T-helper 1 cell (primary cell): ENCODE results near the gene TXNRD1.
"Not testable (repeated sequence)": the region's sequence is repeated elsewhere in the genome, so short reads cannot be mapped to it uniquely, and the experiment has no call there.

Experiments used
- DNase-seq, 5 donors: peaks; one replicate each; pipeline ENCODE4 v3.0.0-alpha.2; 2012 to 2020

Gene TXNRD1

GRCh38 chr12:104306376-104306775 is 90.8 kb downstream of the TXNRD1 start:
- DNase-seq, result no peak

- no peak for DNase-seq
These were observed 91.5 kb downstream of the TXNRD1 start for GRCh38 chr12:104306943-104307654.

GRCh38 chr12:104307655-104308000 is 92.0 kb downstream of the TXNRD1 start:
- DNase-seq, result no peak

- no peak for DNase-seq
These were observed 93.9 kb downstream of the TXNRD1 start for GRCh38 chr12:104309446-104309993.

GRCh38 chr12:104310751-104311633 is 95.4 kb downstream of the TXNRD1 start:
- no peak for DNase-seq

GRCh38 chr12:104312202-104312601 is 96.6 kb downstream of the TXNRD1 start:
- no peak for DNase-seq

GRCh38 chr12:104312654-104313053 is 97.1 kb downstream of the TXNRD1 start:
- no peak for DNase-seq

- DNase-seq, result no peak
These were observed 98.1 kb downstream of the TXNRD1 start for GRCh38 chr12:104313568-104314241.

- DNase-seq, result no peak
These were observed 98.6 kb downstream of the TXNRD1 start for GRCh38 chr12:104314242-104314614.

- DNase-seq, result no peak
These were observed 100.0 kb downstream of the TXNRD1 start for GRCh38 chr12:104315326-104316224.

GRCh38 chr12:104316936-104317335 is 101.4 kb downstream of the TXNRD1 start:
- DNase-seq, result no peak

GRCh38 chr12:104317538-104318210 is 102.1 kb downstream of the TXNRD1 start:
- DNase-seq, result no peak

- DNase-seq, result no peak
These were observed 103.4 kb downstream of the TXNRD1 start for GRCh38 chr12:104319028-104319427.

- no peak for DNase-seq
These were observed 104.5 kb downstream of the TXNRD1 start for GRCh38 chr12:104319918-104320626.

GRCh38 chr12:104320627-104321024 is 105.0 kb downstream of the TXNRD1 start:
- DNase-seq, result no peak

- no peak for DNase-seq
These were observed 106.4 kb downstream of the TXNRD1 start for GRCh38 chr12:104321949-104322348.

GRCh38 chr12:104322533-104322932 is 107.0 kb downstream of the TXNRD1 start:
- DNase-seq, result not testable (repeated sequence)

GRCh38 chr12:104323899-104324298 is 108.3 kb downstream of the TXNRD1 start:
- DNase-seq, result no peak

- not testable (repeated sequence) for DNase-seq
These were observed 112.7 kb downstream of the TXNRD1 start for GRCh38 chr12:104328278-104328677.

- no peak for DNase-seq
These were observed 113.2 kb downstream of the TXNRD1 start for GRCh38 chr12:104328790-104329189.
